ENCODE data around the gene CDH3.
"Not testable (repeated sequence)": the region's sequence is repeated elsewhere in the genome, so short reads cannot be mapped to it uniquely, and the experiment has no call there.

The CDH3 gene

DNA sequence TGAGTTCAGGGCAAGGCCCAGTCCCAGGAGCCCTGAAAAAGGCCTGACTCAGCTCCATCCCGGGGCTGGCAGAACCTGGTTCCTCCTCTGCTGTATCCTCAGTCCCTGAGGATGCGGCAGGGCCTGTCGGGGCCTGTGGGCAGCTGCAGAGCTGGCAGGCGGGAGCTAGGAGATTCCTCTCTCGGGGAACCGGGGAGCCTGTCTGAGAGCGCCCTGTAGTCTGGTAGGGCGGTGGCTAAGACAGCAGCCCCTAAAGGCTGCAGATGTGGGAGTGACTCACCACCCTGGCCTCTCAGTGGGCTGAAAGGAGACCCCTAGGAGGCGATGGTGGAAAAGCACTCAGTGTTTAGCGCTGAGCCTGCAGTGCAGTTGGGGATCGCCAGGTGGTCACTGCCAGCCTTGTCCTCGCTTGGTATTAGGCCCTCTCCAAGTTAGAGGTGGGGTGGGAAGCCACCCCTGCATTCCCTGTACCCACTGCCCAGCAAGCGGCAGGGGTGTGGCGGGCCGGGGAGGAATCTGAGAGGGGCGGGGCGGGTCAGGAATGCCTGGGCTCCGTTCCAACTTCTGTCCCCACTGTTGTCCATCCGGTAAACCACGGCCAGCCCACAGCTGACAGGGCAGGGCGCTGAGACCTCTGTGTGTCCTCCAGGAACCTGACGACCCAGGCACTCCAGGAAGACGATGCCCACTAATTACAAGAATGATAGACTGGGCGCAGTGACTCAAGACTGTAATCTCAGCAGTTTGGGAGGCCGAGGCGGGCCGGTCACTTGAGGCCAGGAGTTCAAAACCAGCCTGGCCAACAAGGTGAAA, 62.4 kb downstream of the CDH3 start:
- DNase-seq, result no peak

GRCh38 chr16:68710211-68710610, 65.1 kb downstream of the CDH3 start:
- no peak for DNase-seq

- peak; percentile 40 for DNase-seq
Measured at GRCh38 chr16:68711421-68712139, 66.5 kb downstream of the CDH3 start.

GRCh38 chr16:68713361-68713760, 68.3 kb downstream of the CDH3 start:
- DNase-seq, result no peak

DNA sequence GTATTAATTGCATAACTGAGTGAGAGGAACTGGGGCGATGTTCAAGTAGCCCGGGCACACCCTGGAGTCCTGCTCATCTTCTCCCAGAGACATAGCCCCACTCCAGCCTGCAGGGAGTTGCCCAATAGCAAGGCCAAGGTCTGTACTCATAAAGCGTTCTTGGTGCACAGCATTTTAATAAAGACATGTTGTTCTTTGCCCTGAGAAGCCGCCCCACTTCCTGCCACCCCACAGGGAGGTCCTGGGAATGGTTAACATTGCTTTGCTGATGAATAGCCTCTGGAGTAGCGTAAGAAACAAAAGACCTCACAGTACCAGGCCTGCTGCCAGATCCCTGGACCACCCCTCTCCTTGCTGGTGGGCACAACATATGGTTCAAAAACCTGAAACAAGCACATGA, 70.4 kb downstream of the CDH3 start:
- no peak for DNase-seq

DNA sequence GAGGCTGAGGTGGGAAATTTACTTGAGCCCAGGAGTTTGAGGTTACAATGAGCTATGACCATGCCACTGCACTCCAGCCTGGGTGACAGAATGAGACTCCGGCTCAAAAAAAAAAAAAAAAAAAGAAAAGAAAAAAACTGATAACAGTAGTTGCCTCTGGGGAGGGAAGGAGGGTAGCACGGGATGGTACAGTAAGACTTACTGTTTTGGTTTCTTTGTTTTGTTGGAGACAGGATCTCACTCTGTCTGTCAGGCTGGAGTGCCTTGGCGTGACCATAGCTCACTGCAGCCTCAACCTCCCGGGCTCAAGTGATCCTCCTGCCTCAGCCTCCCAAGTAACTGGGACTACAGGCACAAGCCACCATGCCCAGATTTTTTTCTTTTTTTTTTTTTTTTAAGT, 71.4 kb downstream of the CDH3 start:
- DNase-seq, result not testable (repeated sequence)

DNA sequence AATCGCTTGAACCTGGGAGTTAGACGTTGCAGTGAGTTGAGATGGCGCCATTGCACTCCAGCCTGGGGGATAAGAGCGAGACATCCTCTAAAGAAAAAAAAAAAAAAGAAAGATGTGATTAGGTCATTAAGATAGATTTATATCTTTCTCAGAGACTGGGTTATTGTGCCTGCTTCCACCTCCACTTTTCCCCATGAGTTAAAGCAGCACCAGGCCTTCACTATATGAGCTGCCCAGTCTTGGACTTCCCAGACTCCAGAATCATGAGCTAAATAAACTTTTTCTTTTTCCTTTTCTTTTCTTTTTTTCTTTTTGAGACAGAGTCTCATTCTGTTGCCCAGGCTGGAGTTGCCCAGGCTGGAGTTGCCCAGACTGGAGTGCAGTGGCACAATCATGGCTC, 72.6 kb downstream of the CDH3 start:
- DNase-seq, result no peak

GRCh38 chr16:68718590-68718989, 73.5 kb downstream of the CDH3 start:
- no peak for DNase-seq

GRCh38 chr16:68719993-68720489, 74.9 kb downstream of the CDH3 start:
- DNase-seq, result peak; percentile 44

DNA sequence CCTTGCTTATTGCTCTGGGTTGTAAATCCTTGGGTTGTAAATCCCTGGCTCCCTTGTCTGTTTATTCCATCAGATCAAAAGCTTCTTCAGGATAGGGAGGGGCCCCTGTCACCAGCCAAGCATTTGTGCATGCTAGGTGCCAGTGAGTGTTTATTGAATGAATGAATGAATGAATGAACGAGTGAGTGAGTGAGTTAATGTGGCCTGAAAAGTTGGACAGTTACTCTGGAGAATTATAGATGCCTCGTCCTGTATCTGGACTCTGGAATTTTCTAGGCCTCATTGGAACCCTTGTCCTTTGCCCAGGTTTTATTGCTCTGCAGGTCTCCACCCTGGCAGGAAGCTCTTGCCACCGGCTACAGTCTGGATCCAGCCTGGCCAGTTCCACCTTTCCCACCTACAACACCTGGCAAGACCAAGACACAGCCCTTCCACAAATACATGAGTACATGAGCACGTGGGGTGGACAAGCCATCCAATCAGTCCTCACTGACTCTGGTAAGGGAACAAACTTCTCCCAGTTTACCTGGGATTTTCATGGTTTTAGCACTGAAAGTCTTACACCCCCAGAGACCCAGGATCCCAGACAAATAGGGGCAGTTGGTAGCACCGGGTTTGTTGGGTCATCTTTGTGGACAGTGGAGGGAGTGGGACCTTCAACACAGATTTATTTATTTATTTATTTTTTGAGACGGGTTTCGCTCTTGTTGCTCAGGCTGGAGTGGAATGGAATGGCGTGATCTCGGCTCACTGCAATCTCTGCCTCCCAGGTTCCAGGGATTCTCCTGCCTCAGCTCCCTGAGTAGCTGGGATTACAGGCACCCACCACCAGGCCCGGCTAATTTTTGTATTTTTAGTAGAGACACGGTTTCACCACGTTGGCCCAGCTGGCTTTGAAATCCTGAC, 77.3 kb downstream of the CDH3 start:
- no peak for DNase-seq

- no peak for DNase-seq
Measured at GRCh38 chr16:68724797-68725196, 79.7 kb downstream of the CDH3 start.

- no peak for DNase-seq
Measured at GRCh38 chr16:68728523-68728922, 83.4 kb downstream of the CDH3 start.

GRCh38 chr16:68731637-68732036, 86.5 kb downstream of the CDH3 start:
- no peak for DNase-seq

- DNase-seq, result no peak
Measured at GRCh38 chr16:68732042-68732680, 87.1 kb downstream of the CDH3 start.

DNA sequence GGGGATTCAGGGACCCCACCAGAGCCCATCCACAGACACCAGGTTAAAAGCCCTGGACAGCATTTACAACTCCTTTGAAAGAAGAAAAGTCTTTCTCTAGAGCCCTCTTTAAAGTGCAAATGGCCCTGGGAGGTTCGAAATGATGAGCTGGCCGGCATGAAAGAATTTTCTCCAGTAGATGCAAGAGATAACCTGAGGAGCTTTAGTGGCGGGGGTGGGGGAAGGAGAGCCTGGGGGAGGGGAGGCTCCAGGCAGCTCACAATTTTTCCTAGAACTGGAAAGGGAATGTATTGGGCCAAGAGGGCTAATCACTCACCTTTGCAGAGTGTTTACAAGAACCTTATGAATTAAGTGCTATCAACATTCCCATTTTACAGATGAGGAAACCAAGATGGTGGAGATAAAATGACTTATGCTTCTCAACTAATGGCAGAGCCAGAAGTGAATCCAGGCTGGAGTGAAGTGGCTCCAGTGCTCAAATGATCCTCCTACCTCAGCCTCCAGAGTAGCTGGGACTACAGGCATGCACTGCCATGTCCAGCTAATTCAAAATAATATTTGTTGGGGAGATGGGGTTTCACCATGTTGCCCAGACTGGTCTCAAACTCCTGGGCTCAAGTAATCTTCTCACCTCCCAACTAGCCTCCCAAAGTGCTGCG, 87.8 kb downstream of the CDH3 start:
- DNase-seq, result no peak

DNA sequence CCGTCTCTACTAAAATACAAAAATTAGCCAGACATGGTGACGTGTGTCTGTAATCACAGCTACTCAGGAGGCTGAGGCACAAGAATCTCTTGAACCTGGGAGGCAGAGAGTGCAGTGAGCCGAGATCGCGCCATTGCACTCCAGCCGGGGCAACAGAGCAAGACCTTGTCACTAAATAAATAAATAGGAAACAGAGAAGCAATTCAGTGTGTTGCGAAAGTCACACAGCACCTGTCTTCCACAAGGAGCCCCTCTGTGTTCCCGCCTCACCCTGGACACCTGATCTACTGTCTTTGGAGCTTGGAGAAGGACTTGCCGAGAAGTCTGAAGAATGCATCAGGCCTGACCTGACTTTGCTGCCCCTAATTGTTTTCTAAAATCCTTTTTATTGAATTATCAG, 88.5 kb downstream of the CDH3 start:
- DNase-seq, result no peak

DNA sequence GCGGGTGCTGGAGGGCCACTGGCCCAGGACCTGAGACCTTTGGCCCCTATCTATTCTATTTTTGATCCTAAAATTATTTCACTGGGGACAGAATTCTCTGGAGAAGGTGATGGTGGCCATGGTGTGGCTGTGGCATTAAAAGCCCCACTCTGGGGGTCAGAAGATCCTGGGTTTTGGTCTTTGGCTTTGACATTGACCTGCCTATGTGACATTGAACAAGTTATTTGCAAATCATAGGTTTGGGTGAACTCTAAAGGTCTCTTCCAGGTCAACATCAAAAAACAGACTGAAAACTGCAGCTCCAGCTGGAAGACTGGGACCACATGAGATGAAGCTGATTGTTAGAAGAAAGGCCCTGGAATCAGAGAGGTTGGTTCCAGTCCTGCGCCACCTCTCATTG, 89.7 kb downstream of the CDH3 start:
- no peak for DNase-seq

DNA sequence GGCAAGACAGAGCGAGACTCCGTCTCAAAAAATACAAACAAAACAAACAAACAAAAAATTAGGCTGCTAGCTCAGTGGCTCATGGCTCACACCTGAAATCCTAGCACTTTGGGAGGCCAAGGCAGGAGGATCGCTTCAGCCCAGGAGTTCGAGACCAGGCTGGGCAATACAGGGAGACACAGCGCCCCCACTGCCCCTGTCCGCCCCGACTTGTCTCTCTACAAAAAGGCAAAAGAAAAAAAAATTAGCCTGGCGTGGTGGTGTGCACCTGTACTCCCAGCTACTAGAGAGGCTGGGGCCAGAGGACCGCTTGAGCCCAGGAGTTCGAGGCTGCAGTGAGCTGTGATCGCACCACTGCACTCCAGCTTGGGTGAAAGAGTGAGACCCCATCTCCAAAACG, 91.5 kb downstream of the CDH3 start:
- DNase-seq, result no peak

- DNase-seq, result peak; percentile 42
Measured at GRCh38 chr16:68737046-68737729, 92.1 kb downstream of the CDH3 start, which contains the start of gene CDH1. Gene CDH1 (plus strand): TSS chr16:68737292. CDS start chr16:68737416, 124 bp downstream.

- no peak for DNase-seq
Measured at GRCh38 chr16:68737730-68738629, 92.9 kb downstream of the CDH3 start.

Measured in activated CD4-positive, alpha-beta T cell treated with anti-CD3 and anti-CD28 coated beads for 48 hours (primary cell).